Measurements from ENCODE around the gene TMEM238L. TPM values are rescaled to one million over a fixed set of nuclear protein-coding genes. Genes with fewer than 3 reads are reported as not detected.
"Not testable (repeated sequence)": the region's sequence is repeated elsewhere in the genome, so short reads cannot be mapped to it uniquely, and the experiment has no call there.

The TMEM238L gene, protein sequence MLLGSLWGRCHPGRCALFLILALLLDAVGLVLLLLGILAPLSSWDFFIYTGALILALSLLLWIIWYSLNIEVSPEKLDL
- total RNA-seq (not detected in 2 replicates), polyA plus RNA-seq (not detected in 2 replicates), polyA minus RNA-seq (ENCODE audit: low replicate concordance) (not detected in 2 replicates)
- polyA plus RNA-seq (2012), result not detected in 2 replicates

- Histone ChIP-seq H3K27me3 (ENCODE audit: control insufficient read depth, insufficient read depth, low read length) (no peaks in the 10 kb centered on the region), H3K79me2 (ENCODE audit: control insufficient read depth, insufficient read depth, low read length) (no peaks in the 10 kb centered on the region), H3K9ac (ENCODE audit: insufficient read depth, low read length) (no peak within 1 kb of the TSS), H3K27ac (ENCODE audit: insufficient read depth, low read length) (no peak within 1 kb of the TSS), H2AFZ (ENCODE audit: low read length) (no peak within 1 kb of the TSS), H3K9me3 (ENCODE audit: control insufficient read depth, insufficient read depth, low read depth, low read length) (no peaks in the 10 kb centered on the region), H3K36me3 (ENCODE audit: control insufficient read depth, insufficient read depth, low read length) (no peaks in the 10 kb centered on the region), H3K4me1 (ENCODE audit: control insufficient read depth, extremely low read depth, insufficient read depth, low read length) (no peaks in the 10 kb centered on the region), H4K20me1 (ENCODE audit: control insufficient read depth, extremely low read depth, insufficient read depth, low read length) (no peaks in the 10 kb centered on the region), H3K4me2 (ENCODE audit: extremely low read depth, insufficient read depth, low read length) (no peak within 1 kb of the TSS), H3K4me3 (replicated peaks in 1 of 4; ENCODE audit: control extremely low read depth in 1 of 4, insufficient read depth in 1 of 4, low read depth in 3 of 4, low read length in 4 of 4) (no peak within 1 kb of the TSS)
- TF ChIP-seq, protein P1, sequence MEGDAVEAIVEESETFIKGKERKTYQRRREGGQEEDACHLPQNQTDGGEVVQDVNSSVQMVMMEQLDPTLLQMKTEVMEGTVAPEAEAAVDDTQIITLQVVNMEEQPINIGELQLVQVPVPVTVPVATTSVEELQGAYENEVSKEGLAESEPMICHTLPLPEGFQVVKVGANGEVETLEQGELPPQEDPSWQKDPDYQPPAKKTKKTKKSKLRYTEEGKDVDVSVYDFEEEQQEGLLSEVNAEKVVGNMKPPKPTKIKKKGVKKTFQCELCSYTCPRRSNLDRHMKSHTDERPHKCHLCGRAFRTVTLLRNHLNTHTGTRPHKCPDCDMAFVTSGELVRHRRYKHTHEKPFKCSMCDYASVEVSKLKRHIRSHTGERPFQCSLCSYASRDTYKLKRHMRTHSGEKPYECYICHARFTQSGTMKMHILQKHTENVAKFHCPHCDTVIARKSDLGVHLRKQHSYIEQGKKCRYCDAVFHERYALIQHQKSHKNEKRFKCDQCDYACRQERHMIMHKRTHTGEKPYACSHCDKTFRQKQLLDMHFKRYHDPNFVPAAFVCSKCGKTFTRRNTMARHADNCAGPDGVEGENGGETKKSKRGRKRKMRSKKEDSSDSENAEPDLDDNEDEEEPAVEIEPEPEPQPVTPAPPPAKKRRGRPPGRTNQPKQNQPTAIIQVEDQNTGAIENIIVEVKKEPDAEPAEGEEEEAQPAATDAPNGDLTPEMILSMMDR (conservative IDR thresholded peaks at IDR 0.05 in 1 of 2, IDR thresholded peaks at IDR 0.05 in 1 of 2; ENCODE audit: low read depth in 1 of 2, low read length in 2 of 2), result no peak
- DNase-seq (ENCODE audit: low read depth in 2 of 2), result no peak
Measured at GRCh38 chr17:10803830-10804475, at the start of gene TMEM238L. TMEM238L (minus strand) TSS chr17:10804099; CDS start chr17:10803963, 136 bp downstream.

- H2AFZ ChIP-seq (ENCODE audit: low read length); H3K27me3 ChIP-seq (ENCODE audit: control insufficient read depth, insufficient read depth, low read length); H3K79me2 ChIP-seq (ENCODE audit: control insufficient read depth, insufficient read depth, low read length); H3K4me3 ChIP-seq (replicated peaks in 1 of 4; ENCODE audit: control extremely low read depth in 1 of 4, insufficient read depth in 1 of 4, low read depth in 3 of 4, low read length in 4 of 4); H3K36me3 ChIP-seq (ENCODE audit: control insufficient read depth, insufficient read depth, low read length); H3K4me1 ChIP-seq (ENCODE audit: control insufficient read depth, extremely low read depth, insufficient read depth, low read length); H3K27ac ChIP-seq (ENCODE audit: insufficient read depth, low read length); H4K20me1 ChIP-seq (ENCODE audit: control insufficient read depth, extremely low read depth, insufficient read depth, low read length); H3K9me3 ChIP-seq (ENCODE audit: control insufficient read depth, insufficient read depth, low read depth, low read length); H3K4me2 ChIP-seq (ENCODE audit: extremely low read depth, insufficient read depth, low read length); H3K9ac ChIP-seq (ENCODE audit: insufficient read depth, low read length); DNase-seq (ENCODE audit: low read depth in 2 of 2): not testable (repeated sequence)
Measured at GRCh38 chr17:10846636-10847035, 42.7 kb upstream of the TMEM238L start.

DNA sequence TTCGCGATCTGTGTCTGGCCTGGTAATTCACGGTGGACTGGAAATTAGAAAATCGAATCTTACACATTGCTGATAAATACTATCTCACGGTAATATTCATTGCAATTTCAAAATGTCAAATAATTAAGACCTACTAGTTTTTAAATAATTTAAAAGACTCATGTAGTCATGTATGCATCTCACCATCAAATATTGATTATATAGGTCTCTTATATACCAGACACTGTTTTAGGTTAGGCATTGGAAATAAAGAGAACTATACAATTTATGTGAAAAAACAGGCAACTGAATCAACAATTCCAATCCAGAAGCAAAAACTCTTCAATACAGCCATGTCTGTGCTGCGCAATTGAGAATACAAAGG lies 41.5 kb upstream of the TMEM238L start:
- peak overlapping the region in 1 of 4 experiments; percentile 57 for H3K4me3 ChIP-seq (replicated peaks in 1 of 4; ENCODE audit: control extremely low read depth in 1 of 4, insufficient read depth in 1 of 4, low read depth in 3 of 4, low read length in 4 of 4)
- TF ChIP-seq, protein P1 (conservative IDR thresholded peaks at IDR 0.05 in 1 of 2, IDR thresholded peaks at IDR 0.05 in 1 of 2; ENCODE audit: low read depth in 1 of 2, low read length in 2 of 2), result no peak
- no peak for TF ChIP-seq EZH2 (IDR thresholded peaks at IDR 0.05; ENCODE audit: low read length, missing control alignments)
- H3K79me2 ChIP-seq (ENCODE audit: control insufficient read depth, insufficient read depth, low read length), result no peaks in the 10 kb centered on the region
- H4K20me1 ChIP-seq (ENCODE audit: control insufficient read depth, extremely low read depth, insufficient read depth, low read length), result no peaks in the 10 kb centered on the region
- H3K9me3 ChIP-seq (ENCODE audit: control insufficient read depth, insufficient read depth, low read depth, low read length), result no peaks in the 10 kb centered on the region
- H3K36me3 ChIP-seq (ENCODE audit: control insufficient read depth, insufficient read depth, low read length), result no peaks in the 10 kb centered on the region
- DNase-seq (ENCODE audit: low read depth in 2 of 2), result no peak
- H3K27ac ChIP-seq (ENCODE audit: insufficient read depth, low read length), result no peak overlapping the region
- H3K4me1 ChIP-seq (ENCODE audit: control insufficient read depth, extremely low read depth, insufficient read depth, low read length), result no peaks in the 10 kb centered on the region
- no peak overlapping the region for H3K9ac ChIP-seq (ENCODE audit: insufficient read depth, low read length)
- H3K27me3 ChIP-seq (ENCODE audit: control insufficient read depth, insufficient read depth, low read length), result no peaks in the 10 kb centered on the region
- no peak overlapping the region for H3K4me2 ChIP-seq (ENCODE audit: extremely low read depth, insufficient read depth, low read length)
- H2AFZ ChIP-seq (ENCODE audit: low read length), result no peak overlapping the region

All from fibroblast of lung (primary cell).